22Rv1 (cell line): ENCODE measurements around the gene PPP3CB.

Experiments
- H3K27ac ChIP-seq: fragments of 450-650 bp; 2 replicates; pipeline ENCODE4 v1.5.1; 2017
- ZFX ChIP-seq: fragments of 450-650 bp; IDR thresholded peaks from 2 replicates; pipeline ENCODE4 v1.6.1; 2017; ENCODE audit warnings: antibody characterized with exemption, borderline replicate concordance
- TF ChIP-seq, protein P1 (sequence below): fragments of 450-650 bp; IDR thresholded peaks from 2 replicates; pipeline ENCODE4 v1.5.1; 2017; ENCODE audit warnings: mild to moderate bottlenecking

The PPP3CB gene

DNA sequence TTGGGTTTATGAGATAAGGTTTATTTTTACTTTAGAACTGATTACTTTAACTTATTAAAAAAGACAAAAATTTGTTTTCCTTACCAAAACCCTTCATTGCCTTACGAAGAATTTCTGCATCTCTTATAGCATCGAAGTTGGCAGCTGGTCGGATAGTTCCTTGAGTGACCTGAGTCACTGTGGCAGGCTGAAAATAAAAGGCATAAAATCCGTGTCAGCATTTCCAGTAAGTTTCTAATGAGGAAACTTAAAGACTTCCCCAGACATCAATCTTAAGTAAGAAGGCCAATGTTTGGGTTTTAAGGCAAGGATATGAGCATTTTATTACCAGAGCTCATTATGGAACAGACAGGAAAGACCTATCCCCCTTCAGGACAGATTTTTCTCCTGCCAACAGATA is 107.6 kb downstream of the PPP3CB start:
- TF ChIP-seq, protein P1, sequence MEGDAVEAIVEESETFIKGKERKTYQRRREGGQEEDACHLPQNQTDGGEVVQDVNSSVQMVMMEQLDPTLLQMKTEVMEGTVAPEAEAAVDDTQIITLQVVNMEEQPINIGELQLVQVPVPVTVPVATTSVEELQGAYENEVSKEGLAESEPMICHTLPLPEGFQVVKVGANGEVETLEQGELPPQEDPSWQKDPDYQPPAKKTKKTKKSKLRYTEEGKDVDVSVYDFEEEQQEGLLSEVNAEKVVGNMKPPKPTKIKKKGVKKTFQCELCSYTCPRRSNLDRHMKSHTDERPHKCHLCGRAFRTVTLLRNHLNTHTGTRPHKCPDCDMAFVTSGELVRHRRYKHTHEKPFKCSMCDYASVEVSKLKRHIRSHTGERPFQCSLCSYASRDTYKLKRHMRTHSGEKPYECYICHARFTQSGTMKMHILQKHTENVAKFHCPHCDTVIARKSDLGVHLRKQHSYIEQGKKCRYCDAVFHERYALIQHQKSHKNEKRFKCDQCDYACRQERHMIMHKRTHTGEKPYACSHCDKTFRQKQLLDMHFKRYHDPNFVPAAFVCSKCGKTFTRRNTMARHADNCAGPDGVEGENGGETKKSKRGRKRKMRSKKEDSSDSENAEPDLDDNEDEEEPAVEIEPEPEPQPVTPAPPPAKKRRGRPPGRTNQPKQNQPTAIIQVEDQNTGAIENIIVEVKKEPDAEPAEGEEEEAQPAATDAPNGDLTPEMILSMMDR, result no peak
- TF ChIP-seq ZFX, result no peak
- H3K27ac ChIP-seq, result no peak overlapping the region

DNA sequence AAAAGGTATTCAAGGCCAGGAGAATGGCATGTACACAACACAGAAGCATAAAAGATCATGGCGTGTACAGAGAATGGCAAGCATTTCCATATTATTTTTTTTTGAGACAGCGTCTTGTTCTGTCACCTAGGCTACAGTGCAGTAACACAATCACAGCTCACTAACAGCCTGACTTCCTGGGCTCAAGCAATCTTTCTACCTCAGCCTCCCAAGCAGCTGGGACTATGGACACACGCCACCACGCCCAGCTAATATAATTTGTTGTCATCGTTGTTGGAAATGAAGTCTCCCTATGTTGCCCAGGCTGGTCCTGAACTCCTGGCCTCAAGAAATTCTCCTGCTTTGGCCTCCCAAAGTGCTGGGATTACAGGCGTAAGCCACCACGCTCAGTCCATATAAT is 109.2 kb downstream of the PPP3CB start:
- TF ChIP-seq ZFX, result no peak
- TF ChIP-seq, protein P1, result no peak
- H3K27ac ChIP-seq, result no peak overlapping the region
